Activated CD4-positive, alpha-beta T cell treated with anti-CD3 and anti-CD28 coated beads for 36 hours (primary cell): Measurements from ENCODE around the gene MED13. TPM values are rescaled to one million over a fixed set of nuclear protein-coding genes. Genes with fewer than 3 reads are reported as not detected.

Source experiments
- ATAC-seq: fragments of 200-7000 bp; cut with Tn5 transposase; one replicate; pipeline ENCODE4 v1.10.0; 2021; ENCODE audit warnings: mild to moderate bottlenecking, moderate library complexity
- CTCF ChIA-PET: fragments of 350-600 bp; sonication (Branson Sonifier 250); formaldehyde crosslinking; loops from one replicate; lab custom pipeline; 2021; ENCODE audit warnings: antibody characterized with exemption; lab: Charles Lee
- POLR2A ChIA-PET: fragments of 350-600 bp; sonication (Branson Sonifier 250); formaldehyde crosslinking; loops from one replicate; lab custom pipeline; 2021; ENCODE audit warnings: antibody characterized with exemption, inconsistent platforms; lab: Charles Lee
- DNase-seq: peaks from one replicate; pipeline ENCODE4 v3.0.0-alpha.2; 2020
- H3K27ac Mint-ChIP-seq: one replicate; pipeline ENCODE4 v1.8.0; 2021; ENCODE audit warnings: mixed read lengths
- H3K27me3 Mint-ChIP-seq: one replicate; pipeline ENCODE4 v1.8.0; 2021; ENCODE audit warnings: mixed read lengths
- H3K36me3 Mint-ChIP-seq: one replicate; pipeline ENCODE4 v1.8.0; 2021; ENCODE audit warnings: low read depth, mixed read lengths
- H3K4me1 Mint-ChIP-seq: one replicate; pipeline ENCODE4 v1.8.0; 2021; ENCODE audit warnings: mixed read lengths
- H3K4me3 Mint-ChIP-seq: one replicate; pipeline ENCODE4 v1.8.0; 2021; ENCODE audit warnings: mild to moderate bottlenecking, moderate library complexity, mixed read lengths
- H3K9me3 Mint-ChIP-seq: one replicate; pipeline ENCODE4 v1.8.0; 2021; ENCODE audit warnings: low read depth, mixed read lengths
- intact Hi-C, 2 experiments: fragments of 100-400 bp; cut with DNase I in 1 of 2; cut with micrococcal nuclease in 1 of 2; formaldehyde crosslinking; loops; one replicate each; pipeline versions ENCODE4 v1.14.2 to v1.15.1; 2022 to 2024; cut with DNase I, micrococcal nuclease
- total RNA-seq, 2 experiments: library from RNA; stranded (reverse); gene quantifications; one replicate each; pipeline ENCODE4 v1.2.3, GENCODE V29; 2021

MED13 gene, protein sequence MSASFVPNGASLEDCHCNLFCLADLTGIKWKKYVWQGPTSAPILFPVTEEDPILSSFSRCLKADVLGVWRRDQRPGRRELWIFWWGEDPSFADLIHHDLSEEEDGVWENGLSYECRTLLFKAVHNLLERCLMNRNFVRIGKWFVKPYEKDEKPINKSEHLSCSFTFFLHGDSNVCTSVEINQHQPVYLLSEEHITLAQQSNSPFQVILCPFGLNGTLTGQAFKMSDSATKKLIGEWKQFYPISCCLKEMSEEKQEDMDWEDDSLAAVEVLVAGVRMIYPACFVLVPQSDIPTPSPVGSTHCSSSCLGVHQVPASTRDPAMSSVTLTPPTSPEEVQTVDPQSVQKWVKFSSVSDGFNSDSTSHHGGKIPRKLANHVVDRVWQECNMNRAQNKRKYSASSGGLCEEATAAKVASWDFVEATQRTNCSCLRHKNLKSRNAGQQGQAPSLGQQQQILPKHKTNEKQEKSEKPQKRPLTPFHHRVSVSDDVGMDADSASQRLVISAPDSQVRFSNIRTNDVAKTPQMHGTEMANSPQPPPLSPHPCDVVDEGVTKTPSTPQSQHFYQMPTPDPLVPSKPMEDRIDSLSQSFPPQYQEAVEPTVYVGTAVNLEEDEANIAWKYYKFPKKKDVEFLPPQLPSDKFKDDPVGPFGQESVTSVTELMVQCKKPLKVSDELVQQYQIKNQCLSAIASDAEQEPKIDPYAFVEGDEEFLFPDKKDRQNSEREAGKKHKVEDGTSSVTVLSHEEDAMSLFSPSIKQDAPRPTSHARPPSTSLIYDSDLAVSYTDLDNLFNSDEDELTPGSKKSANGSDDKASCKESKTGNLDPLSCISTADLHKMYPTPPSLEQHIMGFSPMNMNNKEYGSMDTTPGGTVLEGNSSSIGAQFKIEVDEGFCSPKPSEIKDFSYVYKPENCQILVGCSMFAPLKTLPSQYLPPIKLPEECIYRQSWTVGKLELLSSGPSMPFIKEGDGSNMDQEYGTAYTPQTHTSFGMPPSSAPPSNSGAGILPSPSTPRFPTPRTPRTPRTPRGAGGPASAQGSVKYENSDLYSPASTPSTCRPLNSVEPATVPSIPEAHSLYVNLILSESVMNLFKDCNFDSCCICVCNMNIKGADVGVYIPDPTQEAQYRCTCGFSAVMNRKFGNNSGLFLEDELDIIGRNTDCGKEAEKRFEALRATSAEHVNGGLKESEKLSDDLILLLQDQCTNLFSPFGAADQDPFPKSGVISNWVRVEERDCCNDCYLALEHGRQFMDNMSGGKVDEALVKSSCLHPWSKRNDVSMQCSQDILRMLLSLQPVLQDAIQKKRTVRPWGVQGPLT (N-terminal part only)
- total RNA-seq: 10 to 100 TPM; 33.7 to 49.8 TPM

DNA sequence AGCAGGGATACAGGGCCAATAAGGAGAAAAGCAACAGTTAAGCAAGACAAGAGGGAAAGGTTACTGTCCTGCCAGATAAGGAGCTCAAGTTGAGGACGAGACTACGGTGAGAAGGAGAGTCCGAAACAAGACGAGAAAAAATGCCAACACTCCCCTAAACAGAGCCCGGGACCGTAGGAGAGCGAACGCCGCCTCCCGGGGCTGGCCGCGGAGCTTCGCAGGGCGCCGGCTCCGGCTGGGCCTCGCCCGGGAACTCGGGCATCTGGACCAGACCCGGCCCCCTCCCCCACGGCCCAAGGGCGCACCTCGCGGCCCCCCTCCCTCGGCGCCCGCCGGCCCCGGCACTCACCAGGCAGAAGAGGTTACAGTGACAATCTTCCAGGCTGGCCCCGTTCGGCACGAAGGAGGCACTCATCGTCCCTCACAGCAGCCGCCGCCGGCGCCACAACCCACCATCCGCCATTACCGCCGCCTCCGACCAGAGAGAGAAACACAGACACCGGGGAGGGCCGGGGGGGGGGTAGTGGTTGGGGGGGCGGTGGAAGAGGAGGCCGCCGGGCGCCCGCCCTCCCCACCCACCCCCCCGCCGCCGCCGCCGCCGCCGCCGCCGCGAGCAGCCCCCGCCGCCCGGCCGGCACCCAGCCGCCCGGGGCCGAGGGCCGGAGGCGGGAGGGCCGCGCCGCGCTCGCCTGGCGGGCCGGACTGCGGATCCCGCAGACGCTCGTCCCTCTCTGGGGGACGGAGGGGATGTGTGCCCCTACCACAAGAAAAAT, at the start of gene MED13:
Gene MED13 (minus strand): TSS at position 488 of the 773 bp plus-strand sequence. CDS start 73 bp downstream, at position 415.
- H3K9me3 Mint-ChIP-seq: no peaks in the 10 kb centered on the region
- peaks cover 37% of the 10 kb centered on the region for H3K4me1 Mint-ChIP-seq
- POLR2A ChIA-PET: interaction anchor here (0.6 to 1.1 kb wide), 4 partner anchors 10 to 270 kb away, joined by 3 to 7 read pairs (median 5); partner anchors contain the start of gene BRIP1
- ATAC-seq: peak; percentile 14
- peaks cover 23% of the 10 kb centered on the region for H3K36me3 Mint-ChIP-seq
- H3K4me3 Mint-ChIP-seq: peak within 1 kb of the TSS; percentile 98
- CTCF ChIA-PET: interaction anchor here (0.6 to 1.6 kb wide), 9 partner anchors 10 to 608 kb away, joined by 3 to 8 read pairs (median 4); partner anchors contain the start of gene BRIP1
- H3K27ac Mint-ChIP-seq: peak within 1 kb of the TSS; percentile 98
- H3K27me3 Mint-ChIP-seq: no peaks in the 10 kb centered on the region
- intact Hi-C loops: loop anchor here (2.0 to 10.0 kb wide), 8 partner anchors 90 to 1540 kb away; partner anchors contain the start of genes APPBP2 (in 1 of the 2), BCAS3 (in 1 of the 2), BRIP1 (in 1 of the 2) and INTS2 (in 1 of the 2)
- DNase-seq: peak; percentile 75

DNA sequence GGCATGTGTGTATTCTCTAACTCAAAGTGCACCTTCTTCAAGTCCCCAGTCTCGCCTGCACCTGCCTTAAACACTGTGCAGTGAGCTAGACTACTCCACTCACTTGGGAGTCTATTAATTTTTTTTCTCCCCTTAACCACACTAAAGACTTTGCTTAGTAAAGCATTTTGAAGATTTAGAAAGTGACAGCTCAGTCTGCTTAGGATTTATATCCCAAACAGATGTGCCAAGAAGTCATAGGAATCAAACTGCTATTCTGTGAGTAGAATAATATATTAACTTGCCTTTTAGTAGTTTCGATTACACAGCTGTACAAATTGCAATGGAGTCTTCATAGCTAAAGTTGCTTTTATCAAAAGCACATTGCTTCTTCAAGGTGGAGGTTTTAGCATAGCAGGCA, 47.2 kb upstream of the MED13 start:
- POLR2A ChIA-PET: no interaction called here
- Mint-ChIP-seq H3K27ac (no peak overlapping the region), H3K4me1 (no peaks in the 10 kb centered on the region), H3K4me3 (no peak overlapping the region), H3K9me3 (peaks cover 2% of the 10 kb centered on the region), H3K27me3 (no peaks in the 10 kb centered on the region), H3K36me3 (no peaks in the 10 kb centered on the region)
- DNase-seq: no peak
- ATAC-seq: no peak
- intact Hi-C loops: no loop called here
- CTCF ChIA-PET: interaction anchor here (0.6 to 1.7 kb wide), 3 partner anchors 11 to 475 kb away, joined by 3 to 5 read pairs (median 3); no protein-coding TSS in a partner anchor

DNA sequence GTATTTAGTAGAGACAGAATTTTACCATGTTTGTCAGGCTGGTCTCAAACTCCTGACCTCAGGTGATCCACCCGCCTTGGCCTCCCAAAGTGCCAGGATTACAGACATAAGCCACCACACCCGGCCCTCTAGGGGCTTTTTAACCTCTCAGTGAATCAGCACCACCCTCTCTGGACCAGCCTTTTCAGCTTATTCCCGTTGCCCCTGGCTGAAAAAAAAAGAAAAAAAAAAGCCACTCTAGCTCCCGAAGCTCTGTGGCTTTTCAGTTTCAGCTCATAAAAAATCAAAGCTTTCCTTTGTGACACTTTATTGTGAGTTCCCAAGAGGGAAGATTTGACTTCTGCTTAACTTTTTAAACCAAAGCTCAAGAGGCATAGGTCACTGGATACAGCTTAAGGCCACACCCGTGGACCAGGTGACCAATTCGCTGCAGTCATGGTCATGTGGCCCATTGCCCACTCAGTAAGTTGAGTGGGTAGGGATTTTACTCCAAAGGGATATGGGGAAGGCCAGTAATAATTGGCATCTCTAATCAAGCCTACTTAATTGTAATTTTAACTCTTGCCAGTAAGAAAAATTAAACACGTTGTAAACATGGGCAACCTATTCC, 46.6 kb upstream of the MED13 start:
- Mint-ChIP-seq H3K9me3 (peaks cover 2% of the 10 kb centered on the region), H3K4me1 (no peaks in the 10 kb centered on the region), H3K36me3 (no peaks in the 10 kb centered on the region), H3K27me3 (no peaks in the 10 kb centered on the region), H3K4me3 (no peak overlapping the region), H3K27ac (no peak overlapping the region)
- ChIA-PET CTCF (interaction anchor here (0.6 to 0.9 kb wide), 3 partner anchors 10 to 474 kb away, joined by 3 read pairs; no protein-coding TSS in a partner anchor), POLR2A (no interaction called here)
- ATAC-seq (no peak), DNase-seq (no peak)
- intact Hi-C loops: no loop called here

DNA sequence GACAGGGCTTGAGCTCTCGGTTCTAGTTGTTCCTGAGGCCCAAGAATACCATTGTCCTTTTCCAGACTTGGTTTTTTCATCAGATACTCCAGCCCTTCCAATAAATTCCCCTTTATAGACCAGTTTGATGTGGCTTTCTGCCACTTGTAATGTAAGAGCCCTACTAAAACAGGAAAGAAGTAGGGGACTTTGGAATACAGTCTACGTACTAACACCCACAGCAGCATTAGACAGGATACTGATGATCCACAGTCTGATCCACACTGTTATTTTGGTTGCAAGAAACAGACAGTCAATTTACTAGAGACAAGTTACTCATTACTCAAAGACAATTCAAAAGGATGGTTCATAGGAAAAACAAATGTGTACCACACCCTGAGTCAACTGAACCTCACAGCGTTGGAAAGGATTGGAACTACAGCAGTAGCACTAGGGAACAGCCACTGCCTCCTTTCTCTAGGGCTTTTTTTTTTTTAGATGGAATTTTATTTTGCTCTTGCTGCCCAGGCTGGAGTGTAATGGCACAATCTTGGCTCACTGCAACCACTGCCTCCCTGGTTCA, 45.9 kb upstream of the MED13 start:
- no peak for DNase-seq
- Mint-ChIP-seq H3K36me3 (no peaks in the 10 kb centered on the region), H3K4me1 (no peaks in the 10 kb centered on the region), H3K9me3 (peaks cover 2% of the 10 kb centered on the region), H3K27ac (no peak overlapping the region), H3K27me3 (no peaks in the 10 kb centered on the region), H3K4me3 (no peak overlapping the region)
- no peak for ATAC-seq
- intact Hi-C loops: no loop called here
- POLR2A ChIA-PET: interaction anchor here (0.7 kb wide), 1 partner anchor 641 kb away, joined by 3 read pairs; no protein-coding TSS in a partner anchor
- CTCF ChIA-PET: interaction anchor here (0.9 to 2.3 kb wide), 3 partner anchors 10 to 45 kb away, joined by 3 to 9 read pairs (median 3); no protein-coding TSS in a partner anchor

DNA sequence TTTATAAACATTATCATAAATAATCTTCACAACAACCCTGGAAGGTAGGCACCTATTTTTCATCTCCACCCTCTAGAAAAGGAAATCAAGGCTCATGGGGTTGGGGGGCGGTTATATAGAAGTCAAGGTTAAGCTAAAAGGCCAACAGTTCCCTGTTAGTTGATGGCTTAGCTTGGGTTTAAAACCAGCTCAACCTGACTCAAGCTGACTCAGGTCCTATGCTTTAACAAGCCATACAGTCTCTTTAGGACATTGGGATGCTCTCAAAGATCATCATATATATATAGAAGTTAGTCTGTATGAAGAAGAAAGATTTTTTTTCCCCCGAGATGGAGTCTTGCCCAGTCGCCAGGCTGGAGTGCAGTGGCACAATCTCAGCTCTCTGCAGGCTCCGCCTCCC, 44.8 kb upstream of the MED13 start:
- intact Hi-C loops: loop anchor here in 1 of 2 experiments (1.0 to 2.0 kb wide), 4 partner anchors 43 to 697 kb away; partner anchors contain the start of gene BRIP1
- Mint-ChIP-seq H3K36me3 (no peaks in the 10 kb centered on the region), H3K27ac (no peak overlapping the region), H3K4me3 (no peak overlapping the region), H3K27me3 (no peaks in the 10 kb centered on the region), H3K4me1 (no peaks in the 10 kb centered on the region), H3K9me3 (peaks cover 2% of the 10 kb centered on the region)
- ChIA-PET CTCF (interaction anchor here (0.9 to 2.3 kb wide), 23 partner anchors 9 to 478 kb away, joined by 3 to 12 read pairs (median 4); partner anchors contain the start of genes BRIP1 and MED13), POLR2A (no interaction called here)
- DNase-seq (no peak), ATAC-seq (no peak)

DNA sequence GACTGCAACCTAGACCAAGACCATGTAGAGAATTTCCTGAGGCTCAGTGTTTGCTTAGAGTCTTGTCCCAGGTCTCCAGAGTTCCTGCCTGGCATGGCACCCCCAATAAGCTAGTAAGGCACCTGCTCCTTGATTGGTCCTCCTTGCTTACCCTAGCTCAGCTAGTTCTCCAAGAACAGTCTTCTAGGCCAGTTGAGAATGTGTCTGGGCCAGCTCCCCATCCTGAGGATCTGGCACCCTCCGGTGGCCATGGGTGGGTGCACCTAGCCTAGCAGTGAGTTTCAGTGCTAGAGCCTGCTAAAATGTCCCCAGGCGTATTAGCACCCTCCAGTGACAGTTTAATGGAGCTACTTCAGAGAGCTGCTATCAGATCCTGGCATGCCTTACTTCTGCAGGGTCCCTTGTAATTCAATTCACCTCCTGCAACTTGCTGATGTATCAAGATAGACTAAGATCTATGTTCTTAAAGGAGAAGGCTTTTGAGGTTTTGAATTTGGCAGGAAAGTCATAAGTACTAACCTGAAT, 44.4 kb upstream of the MED13 start:
- ChIA-PET POLR2A (interaction anchor here (0.5 kb wide), 1 partner anchor 118 kb away, joined by 5 read pairs; no protein-coding TSS in a partner anchor), CTCF (interaction anchor here (0.6 to 2.3 kb wide), 25 partner anchors 8 to 1157 kb away, joined by 3 to 12 read pairs (median 4); partner anchors contain the start of genes BRIP1 and MED13)
- H3K27ac Mint-ChIP-seq: no peak overlapping the region
- ATAC-seq: peak; percentile 100
- peaks cover 2% of the 10 kb centered on the region for H3K9me3 Mint-ChIP-seq
- no peaks in the 10 kb centered on the region for H3K4me1 Mint-ChIP-seq
- H3K4me3 Mint-ChIP-seq: no peak overlapping the region
- H3K36me3 Mint-ChIP-seq: no peaks in the 10 kb centered on the region
- no peaks in the 10 kb centered on the region for H3K27me3 Mint-ChIP-seq
- intact Hi-C loops: loop anchor here in 1 of 2 experiments (1.0 to 2.0 kb wide), 4 partner anchors 43 to 697 kb away; partner anchors contain the start of gene BRIP1
- DNase-seq: peak; percentile 84

DNA sequence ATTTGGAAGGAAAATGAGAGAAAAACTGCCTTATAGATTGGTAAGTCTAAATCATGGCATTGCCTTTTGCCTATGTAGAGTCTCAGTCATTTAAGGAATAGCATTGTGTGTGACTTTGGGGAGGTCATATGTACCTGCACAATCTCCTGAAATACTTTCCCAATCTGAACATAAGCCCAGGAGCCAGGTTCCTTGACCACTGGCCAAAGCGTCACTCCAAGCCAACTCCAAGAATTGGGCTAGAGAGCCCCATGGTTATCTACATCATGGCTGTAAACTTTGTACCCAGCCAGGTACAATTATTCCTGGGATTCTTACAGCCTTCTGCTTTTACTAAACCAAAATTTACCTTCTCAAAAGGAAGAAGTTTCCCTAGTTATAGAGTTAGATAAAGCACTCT, 40.8 kb upstream of the MED13 start:
- H3K9me3 Mint-ChIP-seq: no peaks in the 10 kb centered on the region
- intact Hi-C loops: no loop called here
- H3K4me1 Mint-ChIP-seq: no peaks in the 10 kb centered on the region
- DNase-seq (no peak), ATAC-seq (no peak)
- ChIA-PET POLR2A (no interaction called here), CTCF (no interaction called here)
- no peaks in the 10 kb centered on the region for H3K27me3 Mint-ChIP-seq
- H3K4me3 Mint-ChIP-seq: no peak overlapping the region
- H3K27ac Mint-ChIP-seq: no peak overlapping the region
- H3K36me3 Mint-ChIP-seq: no peaks in the 10 kb centered on the region

DNA sequence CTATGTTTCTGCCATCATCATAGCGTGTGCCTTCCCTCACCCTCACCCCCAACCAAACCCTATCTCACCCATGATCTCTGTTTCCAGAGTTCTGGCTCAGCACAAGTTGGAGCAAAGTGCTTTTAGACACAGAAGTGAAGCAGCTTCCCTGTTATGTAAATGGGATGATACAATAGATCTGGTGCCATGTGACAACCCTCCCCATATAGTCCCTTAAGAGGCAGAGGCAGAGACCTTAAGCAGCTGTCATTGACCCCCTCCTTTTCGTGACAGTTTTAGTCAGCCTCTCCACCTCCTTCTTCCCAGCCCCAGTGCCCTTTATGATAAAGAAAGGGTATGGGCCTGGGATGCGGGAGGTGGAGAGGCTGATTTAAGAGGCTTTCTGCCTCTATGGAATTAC, 40.3 kb upstream of the MED13 start:
- no peaks in the 10 kb centered on the region for H3K4me1 Mint-ChIP-seq
- DNase-seq (no peak), ATAC-seq (no peak)
- intact Hi-C loops: no loop called here
- no peak overlapping the region for H3K27ac Mint-ChIP-seq
- POLR2A ChIA-PET: no interaction called here
- H3K36me3 Mint-ChIP-seq: no peaks in the 10 kb centered on the region
- no peaks in the 10 kb centered on the region for H3K9me3 Mint-ChIP-seq
- CTCF ChIA-PET: no interaction called here
- H3K27me3 Mint-ChIP-seq: no peaks in the 10 kb centered on the region
- no peak overlapping the region for H3K4me3 Mint-ChIP-seq

DNA sequence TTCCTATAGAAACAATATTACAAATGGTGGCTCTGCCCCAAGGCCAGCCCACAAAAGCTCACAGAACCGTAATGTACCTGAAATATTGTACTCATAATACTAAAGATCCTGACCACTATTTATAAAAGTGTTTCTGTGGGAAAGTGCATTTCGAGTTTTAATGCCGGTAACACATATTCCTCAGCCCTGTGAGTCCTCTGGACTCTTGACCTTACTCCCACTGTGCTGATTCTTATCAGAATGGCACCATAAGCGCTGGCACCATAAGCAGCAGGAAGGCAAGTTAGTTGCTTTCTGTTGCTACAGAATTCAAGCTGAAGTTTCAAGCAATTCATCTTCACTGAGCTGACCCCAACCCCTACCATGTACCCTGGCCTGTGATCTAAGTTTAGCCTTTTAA, 36.4 kb upstream of the MED13 start:
- no peaks in the 10 kb centered on the region for H3K27me3 Mint-ChIP-seq
- H3K9me3 Mint-ChIP-seq: no peaks in the 10 kb centered on the region
- no peak overlapping the region for H3K4me3 Mint-ChIP-seq
- no peak for ATAC-seq
- no peaks in the 10 kb centered on the region for H3K36me3 Mint-ChIP-seq
- no peak for DNase-seq
- intact Hi-C loops: no loop called here
- H3K27ac Mint-ChIP-seq: no peak overlapping the region
- H3K4me1 Mint-ChIP-seq: peaks cover 9% of the 10 kb centered on the region
- POLR2A ChIA-PET: no interaction called here
- CTCF ChIA-PET: interaction anchor here (0.6 to 1.5 kb wide), 4 partner anchors 8 to 329 kb away, joined by 3 to 5 read pairs (median 4); no protein-coding TSS in a partner anchor
